Inferior parietal cortex (tissue), 1 donor: Measurements from ENCODE around the gene HPN.
"Not testable (repeated sequence)": the region's sequence is repeated elsewhere in the genome, so short reads cannot be mapped to it uniquely, and the experiment has no call there.

ENCODE experiments used
- DNase-seq: peaks from one replicate; pipeline ENCODE4 v3.0.0-alpha.2; 2016; ENCODE audit errors: extremely low spot score

Gene HPN

DNA sequence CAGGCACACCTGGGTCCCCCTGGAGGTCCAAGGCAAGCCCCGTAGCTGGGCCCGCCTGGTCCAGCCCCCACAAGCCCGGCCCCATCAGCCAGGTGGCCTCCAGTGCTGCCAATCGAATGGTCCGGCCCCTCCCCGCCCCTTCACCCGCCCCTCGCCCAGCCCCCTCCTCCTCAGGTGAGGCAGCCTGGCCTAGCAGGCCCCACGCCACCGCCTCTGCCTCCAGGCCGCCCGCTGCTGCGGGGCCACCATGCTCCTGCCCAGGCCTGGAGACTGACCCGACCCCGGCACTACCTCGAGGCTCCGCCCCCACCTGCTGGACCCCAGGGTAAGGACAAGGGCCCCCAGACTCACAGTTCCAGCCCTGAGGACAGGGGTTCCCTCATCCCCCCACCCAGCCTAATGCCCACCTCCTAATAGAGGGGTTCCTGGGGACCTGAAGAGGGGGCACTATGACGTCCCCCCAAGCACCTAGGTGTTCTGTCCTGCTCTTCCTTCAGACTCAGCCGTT, at the start of gene HPN:
Gene HPN (plus strand): TSS at position 174 of the 508 bp plus-strand sequence. CDS start 786 bp downstream, outside the sequence.
- no peak for DNase-seq

DNA sequence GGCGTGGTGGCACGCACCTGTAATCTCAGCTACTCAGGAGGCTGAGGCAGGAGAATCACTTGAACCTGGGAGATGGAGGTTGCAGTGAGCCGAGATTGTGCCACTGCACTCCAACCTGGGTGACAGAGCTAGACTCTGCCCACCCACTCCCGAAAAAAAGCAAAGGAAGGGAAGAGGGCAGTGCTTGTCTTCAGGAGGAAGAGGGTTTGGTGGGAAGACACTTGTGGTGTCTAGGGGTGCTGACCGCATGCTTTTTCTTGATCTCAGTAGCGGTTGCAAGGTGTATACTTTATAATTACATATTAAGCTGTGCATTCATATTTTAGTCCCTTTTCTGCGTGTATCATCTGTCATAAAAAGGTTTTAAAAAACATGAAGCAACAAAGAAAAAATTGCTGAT, 48.9 kb upstream of the HPN start:
- DNase-seq, result not testable (repeated sequence)

DNA sequence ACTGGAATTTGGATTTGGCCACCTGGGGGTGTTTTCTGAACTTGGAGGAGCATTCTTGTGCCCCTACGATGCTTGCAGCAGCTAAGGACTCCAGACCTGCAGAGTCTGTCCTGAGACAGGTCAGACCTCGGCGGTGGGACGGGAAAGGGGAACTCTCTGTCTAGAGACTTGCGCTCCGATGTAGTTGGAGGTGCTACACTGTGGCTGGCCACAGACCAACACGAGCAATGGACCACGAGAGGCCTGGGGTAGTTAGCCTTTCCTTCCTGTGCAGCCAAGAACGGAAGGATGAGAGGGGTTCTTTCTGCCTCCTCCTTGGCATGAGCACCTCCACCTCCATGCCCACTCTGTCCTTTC, 47.3 kb upstream of the HPN start:
- no peak for DNase-seq

DNA sequence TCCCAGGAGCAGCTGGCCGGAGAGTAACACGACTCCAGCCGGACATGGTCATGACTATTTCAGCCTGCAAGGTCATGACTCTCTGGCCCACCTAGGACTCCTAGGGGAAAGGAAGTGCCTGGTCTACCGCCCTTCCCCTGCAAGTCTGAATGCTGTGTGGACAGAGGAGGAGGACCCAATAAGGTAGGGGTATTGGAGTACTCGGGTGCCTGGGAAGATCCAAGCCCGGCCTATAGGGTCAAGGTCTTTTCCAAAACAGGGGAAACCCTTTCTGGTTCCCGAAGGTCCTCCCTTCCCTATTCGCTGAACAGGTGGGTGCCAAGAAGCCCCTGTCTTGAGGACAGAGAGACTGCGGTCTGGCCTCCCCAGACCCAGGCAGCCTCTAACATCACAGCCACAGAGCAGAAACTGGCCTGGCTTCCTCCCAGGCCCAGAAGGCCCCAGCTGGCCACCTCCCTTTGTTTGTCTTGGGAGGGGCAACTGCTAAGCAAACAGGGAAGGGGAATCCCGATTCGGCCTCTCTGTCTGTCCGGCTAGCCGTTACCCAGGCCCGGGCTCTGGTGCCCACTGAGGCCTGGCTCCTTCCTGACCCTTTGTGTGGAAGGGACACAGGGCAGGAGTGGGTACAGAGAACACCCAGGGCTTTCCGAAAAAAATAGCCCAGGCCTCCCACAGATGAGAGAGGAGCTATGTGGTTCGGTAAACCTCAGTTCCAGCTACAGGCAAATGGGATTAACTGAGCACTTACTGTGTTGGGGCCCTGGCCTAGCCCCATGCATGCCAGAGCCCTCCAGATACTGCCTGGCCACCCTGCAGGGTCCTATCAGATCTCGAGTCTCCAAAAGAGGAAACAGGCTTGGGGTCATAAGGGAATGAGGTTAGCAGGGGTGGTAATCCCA, 46.6 kb upstream of the HPN start:
- DNase-seq, result no peak

GRCh38 chr19:34995551-34995950, 46.0 kb upstream of the HPN start:
- no peak for DNase-seq

GRCh38 chr19:34997071-34997617, 44.4 kb upstream of the HPN start:
- DNase-seq, result no peak

- not testable (repeated sequence) for DNase-seq
These were observed 43.3 kb upstream of the HPN start for GRCh38 chr19:34998224-34998623.

DNA sequence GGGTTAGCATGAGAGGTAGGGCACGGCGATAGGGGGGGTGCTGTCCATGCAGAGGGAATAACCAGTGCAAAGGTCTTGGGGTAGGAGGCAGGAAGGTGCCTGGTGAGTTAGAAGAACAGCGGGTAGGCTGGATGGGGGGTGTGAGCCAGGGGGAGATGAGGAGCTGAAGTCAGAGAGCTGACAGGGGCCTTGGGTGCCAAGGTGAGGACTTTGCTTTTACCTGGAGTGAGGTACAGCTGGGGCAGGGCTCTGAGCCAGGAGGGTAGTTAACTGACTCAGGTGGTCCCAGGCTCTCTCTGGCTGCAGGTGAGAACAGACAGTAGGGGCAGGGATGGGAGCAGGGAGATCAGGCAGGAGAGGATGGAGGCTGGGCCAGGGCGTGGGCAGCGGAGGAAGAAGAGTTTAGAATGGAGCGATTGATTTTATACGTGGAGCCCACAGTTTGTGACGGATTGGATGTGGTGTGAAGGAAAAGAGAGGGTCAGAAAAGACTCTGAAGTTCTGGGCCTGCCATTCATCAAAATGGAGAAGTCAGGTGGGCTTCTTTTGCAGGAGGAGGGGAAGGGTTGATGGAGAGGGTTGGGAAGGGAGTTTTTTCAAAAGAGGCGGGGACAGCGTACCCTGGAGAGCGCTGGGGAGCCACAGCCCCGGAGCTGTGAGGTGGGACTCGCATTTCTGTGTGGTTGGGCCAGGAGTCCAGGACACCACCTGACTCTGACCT, 42.6 kb upstream of the HPN start:
- DNase-seq, result no peak

- peak; percentile 79 for DNase-seq
These were observed 41.8 kb upstream of the HPN start, which contains the start of gene GRAMD1A for GRCh38 chr19:34999498-35000337. GRAMD1A (plus strand) TSS chr19:35000323; CDS start chr19:35000479, 156 bp downstream.

- no peak for DNase-seq
These were observed 41.2 kb upstream of the HPN start for GRCh38 chr19:35000338-35000646.

DNA sequence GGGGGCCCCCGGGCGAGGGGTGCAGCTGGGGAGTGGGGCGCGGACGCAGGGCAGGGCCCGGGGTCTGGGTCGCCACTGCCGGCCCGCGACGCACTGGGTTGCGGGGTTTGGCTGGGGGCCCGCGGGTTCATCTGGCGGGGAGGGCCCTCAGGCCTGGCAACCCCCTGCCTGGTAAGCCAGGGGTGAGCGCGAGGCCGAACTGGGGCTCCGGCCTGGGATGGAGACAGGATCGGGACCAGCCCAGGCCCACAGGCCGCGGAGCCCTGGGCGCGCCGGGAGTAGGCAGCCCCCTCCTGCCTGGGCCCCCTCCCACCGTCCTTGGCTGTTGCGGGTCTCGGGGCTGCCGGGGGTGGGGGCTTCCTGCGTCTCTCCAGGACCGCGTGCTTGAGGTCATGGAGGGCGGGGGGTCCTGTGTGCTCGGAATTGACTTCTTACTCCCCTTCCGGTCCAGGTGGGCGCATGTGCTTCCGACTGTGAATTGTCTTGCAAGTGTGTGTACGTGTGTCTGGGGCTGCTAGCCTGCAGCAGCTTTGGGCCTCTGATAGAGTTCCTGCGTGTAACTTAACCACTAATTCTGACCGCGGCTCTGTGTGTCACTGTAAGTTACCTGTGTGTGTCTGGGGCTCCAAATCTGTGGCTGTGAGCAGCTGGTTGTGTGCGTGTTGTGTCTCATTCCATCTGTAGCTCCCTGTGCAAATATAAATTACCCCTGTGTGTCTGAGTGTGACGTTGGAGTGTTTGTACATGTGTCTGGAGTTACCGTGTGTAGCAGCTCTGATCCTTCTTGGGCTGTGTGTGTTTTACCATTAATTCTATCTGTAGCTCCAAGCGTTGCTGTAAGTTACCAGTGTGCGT, 40.6 kb upstream of the HPN start:
- peak; percentile 10 for DNase-seq

GRCh38 chr19:35002037-35002535, 39.4 kb upstream of the HPN start:
- no peak for DNase-seq

DNA sequence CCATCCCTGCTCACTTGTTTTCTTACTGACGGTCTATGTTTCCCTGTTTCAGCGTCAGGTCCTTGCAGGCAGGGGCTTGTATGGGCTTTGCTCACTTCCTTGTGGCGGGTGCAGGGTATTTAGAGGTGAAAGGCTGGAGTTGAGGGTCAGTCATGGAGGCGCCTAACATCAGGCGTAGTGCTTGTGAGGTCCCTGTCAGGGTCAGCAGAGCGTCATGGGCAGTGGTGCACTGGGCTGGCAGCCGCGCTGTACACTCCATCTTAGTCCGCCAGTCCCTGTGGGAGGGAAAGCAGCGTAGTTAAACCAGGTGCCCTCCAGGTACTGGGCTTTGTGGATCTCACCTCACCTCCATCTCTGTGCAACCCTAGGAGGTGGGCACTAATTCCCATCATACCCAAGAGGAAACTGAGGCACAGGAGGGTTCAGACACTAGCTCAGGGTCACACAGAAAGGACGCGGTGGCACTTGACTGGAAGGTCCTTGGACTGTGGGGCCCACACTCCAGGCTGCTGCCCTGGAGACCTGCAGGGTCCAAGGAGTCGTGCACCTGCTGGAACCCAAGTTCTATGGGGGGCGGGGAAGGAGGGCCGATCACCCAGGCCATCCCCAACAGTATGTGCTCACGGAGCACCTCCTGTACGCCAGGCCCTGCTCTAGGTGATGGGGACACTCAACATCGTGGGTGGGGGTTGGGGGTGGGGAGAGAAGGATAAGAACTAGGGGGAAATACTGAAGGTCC, 36.8 kb upstream of the HPN start:
- DNase-seq, result no peak

- no peak for DNase-seq
These were observed 36.1 kb upstream of the HPN start for GRCh38 chr19:35005256-35005977.

GRCh38 chr19:35006007-35006341, 35.5 kb upstream of the HPN start:
- not testable (repeated sequence) for DNase-seq

DNA sequence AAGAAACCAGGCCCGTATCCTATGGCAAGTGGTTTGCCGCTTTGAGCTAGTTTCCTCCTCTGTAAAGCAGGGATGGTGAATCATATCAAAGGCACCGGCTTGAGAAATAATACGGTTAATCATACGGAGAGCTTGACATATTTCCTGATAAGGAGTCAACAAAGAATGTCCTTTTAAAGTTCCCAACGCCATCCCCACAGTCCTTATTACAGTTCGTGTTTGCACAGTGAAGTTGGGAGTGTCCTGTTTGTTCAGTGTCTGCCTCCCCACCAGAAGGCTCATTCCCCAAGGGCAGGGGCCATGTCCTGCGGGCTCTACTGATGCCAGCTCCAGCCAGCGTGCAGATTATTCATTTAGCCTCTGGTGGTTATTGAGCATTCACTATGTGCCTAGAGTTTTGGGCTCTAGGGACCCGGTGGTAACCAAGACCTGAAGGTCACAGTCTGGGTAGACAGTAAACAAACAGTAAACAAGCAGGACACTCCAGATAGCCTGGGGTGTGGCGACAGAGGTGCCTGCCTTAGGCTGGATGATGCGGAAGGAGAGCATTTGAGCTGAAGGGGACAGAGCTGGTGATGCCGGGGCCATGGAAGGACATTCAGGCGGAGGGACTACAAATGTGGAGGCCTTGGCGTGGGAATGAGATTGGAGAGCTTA, 35.1 kb upstream of the HPN start:
- DNase-seq, result no peak

DNA sequence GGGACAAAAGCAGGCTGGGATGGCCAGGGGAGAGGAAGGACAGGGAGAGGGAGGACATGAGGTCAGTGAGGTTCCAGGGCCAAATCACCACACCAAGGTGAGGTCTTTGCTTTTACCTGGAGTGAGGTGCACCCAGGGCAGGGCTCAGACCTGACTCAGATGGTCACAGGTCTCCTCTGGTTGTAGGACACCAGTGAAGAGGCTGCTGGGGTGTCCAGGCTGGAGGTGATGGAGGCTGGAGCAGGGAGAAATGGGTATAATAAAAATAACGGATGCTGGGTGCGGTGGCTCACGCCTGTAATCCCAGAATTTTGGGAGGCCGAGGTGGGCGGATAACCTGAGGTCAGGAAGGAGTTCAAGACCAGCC, 34.5 kb upstream of the HPN start:
- DNase-seq, result no peak

DNA sequence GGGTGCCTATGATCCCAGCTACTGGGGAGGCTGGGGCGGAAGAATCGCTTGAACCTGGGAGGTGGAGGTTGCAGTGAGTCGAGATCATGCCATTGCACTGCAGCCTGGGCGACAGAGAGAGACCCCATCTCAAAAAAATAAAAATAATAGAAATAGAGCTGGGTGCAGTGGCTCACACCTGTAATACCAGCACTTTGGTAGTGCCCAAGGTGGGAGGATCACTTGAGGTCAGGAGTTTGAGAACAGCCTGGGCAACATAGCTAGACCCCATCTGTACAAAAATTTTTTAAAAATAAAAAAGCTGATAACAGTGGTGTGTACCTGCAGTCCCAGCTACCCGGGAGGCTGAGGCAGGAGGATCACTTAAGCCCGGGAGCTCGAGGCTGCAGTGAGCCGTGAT, 34.1 kb upstream of the HPN start:
- not testable (repeated sequence) for DNase-seq

DNA sequence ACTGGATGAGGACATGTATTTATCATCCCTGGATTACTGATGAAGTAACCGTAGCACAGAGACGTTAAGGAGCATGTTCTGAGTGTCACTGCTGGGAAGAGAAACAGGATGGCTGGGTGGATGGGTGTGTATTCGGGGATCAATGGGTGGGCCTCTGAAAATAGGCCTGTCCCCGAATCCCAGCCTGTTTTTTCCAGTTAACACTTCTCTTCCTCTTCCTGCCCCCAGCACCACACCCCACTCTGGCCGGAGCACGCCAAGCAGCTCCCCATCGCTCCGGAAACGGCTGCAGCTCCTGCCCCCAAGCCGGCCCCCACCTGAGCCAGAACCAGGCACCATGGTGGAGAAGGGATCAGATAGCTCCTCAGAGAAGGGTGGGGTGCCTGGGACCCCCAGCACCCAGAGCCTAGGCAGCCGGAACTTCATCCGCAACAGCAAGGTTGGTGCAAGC, 32.6 kb upstream of the HPN start:
- no peak for DNase-seq
